Calu3 (cell line): ENCODE data around the gene GRIFIN. TPM values are rescaled to one million over a fixed set of nuclear protein-coding genes. Genes with fewer than 3 reads are reported as not detected.

Experiments used
- Bru-seq: library from RNA; stranded (reverse); fragments of 400-500 nt; gene quantifications from one replicate; lab custom pipeline; 2021; lab: Mats Ljungman, UMichigan
- BruChase-seq, 2 experiments: library from RNA; stranded (reverse); fragments of 400-500 nt; gene quantifications; one replicate each; lab custom pipeline; 2021; lab: Mats Ljungman, UMichigan
- BruUV-seq: library from RNA; stranded (reverse); fragments of 400-500 nt; replicated peaks from 2 replicates; lab custom pipeline; 2021; lab: Mats Ljungman, UMichigan
- CTCF ChIA-PET: fragments of 300-600 bp; sonication (Branson Sonifier 250); formaldehyde crosslinking; loops from one replicate; lab custom pipeline; 2022; ENCODE audit warnings: antibody characterized with exemption; lab: Charles Lee
- DNase-seq: peaks from one replicate; pipeline ENCODE4 v3.0.0; 2022
- H3K27ac Mint-ChIP-seq: one replicate; pipeline ENCODE4 v1.8.0; 2022; ENCODE audit warnings: mixed read lengths; ENCODE audit not compliant: unreplicated experiment
- H3K27me3 Mint-ChIP-seq: one replicate; pipeline ENCODE4 v1.8.0; 2022; ENCODE audit warnings: mixed read lengths; ENCODE audit not compliant: unreplicated experiment
- H3K36me3 Mint-ChIP-seq: one replicate; pipeline ENCODE4 v1.8.0; 2022; ENCODE audit warnings: mild to moderate bottlenecking, moderate library complexity, mixed read lengths; ENCODE audit not compliant: insufficient read depth, unreplicated experiment
- H3K4me1 Mint-ChIP-seq: one replicate; pipeline ENCODE4 v1.8.0; 2022; ENCODE audit warnings: mild to moderate bottlenecking, low read depth, mixed read lengths; ENCODE audit not compliant: unreplicated experiment
- H3K4me3 Mint-ChIP-seq: one replicate; pipeline ENCODE4 v1.8.0; 2022; ENCODE audit warnings: mild to moderate bottlenecking, low read depth, moderate library complexity, mixed read lengths; ENCODE audit not compliant: unreplicated experiment
- H3K9me3 Mint-ChIP-seq: one replicate; pipeline ENCODE4 v1.8.0; 2022; ENCODE audit warnings: low read depth, mixed read lengths; ENCODE audit not compliant: unreplicated experiment
- CTCF ChIP-seq: fragments of 200-600 bp; IDR thresholded peaks from one replicate; pipeline ENCODE4 v1.8.0; 2022; ENCODE audit warnings: antibody characterized with exemption; ENCODE audit not compliant: unreplicated experiment
- intact Hi-C: fragments of 100-400 bp; cut with micrococcal nuclease; formaldehyde crosslinking; loops from one replicate; pipeline ENCODE4 v1.10.0; 2022; ENCODE audit not compliant: unreplicated experiment
- long read RNA-seq: library from polyadenylated mRNA; stranded (forward); transcript quantifications from one replicate; pipeline ENCODE4 v2.0.0, GENCODE V29; 2022
- total RNA-seq: library from RNA; stranded (reverse); gene quantifications from 2 replicates; pipeline ENCODE4 v1.2.3, GENCODE V29; 2022

The GRIFIN gene
- not detected in 2 replicates for total RNA-seq
- Bru-seq, nascent RNA: not detected
- BruChase-seq, experiment 1, labeled RNA remaining after a 6-hour chase: not detected
- not detected for BruChase-seq, experiment 2, labeled RNA remaining after a 2-hour chase
- long read RNA-seq: 0 reads

GRCh38 chr7:2476298-2476697 is at the start of gene GRIFIN:
GRIFIN (minus strand) TSS chr7:2476398; CDS start chr7:2476383, 15 bp downstream.
- intact Hi-C loops: loop anchor here (5.0 kb wide), 2 partner anchors 46 to 81 kb away; partner anchors contain the start of genes BRAT1 and IQCE
- no peak for DNase-seq
- Mint-ChIP-seq H3K36me3 (no peaks in the 10 kb centered on the region), H3K9me3 (no peaks in the 10 kb centered on the region), H3K4me1 (peaks cover 10% of the 10 kb centered on the region), H3K27ac (no peak within 1 kb of the TSS), H3K27me3 (peaks cover 40% of the 10 kb centered on the region), H3K4me3 (no peak within 1 kb of the TSS)
- BruUV-seq: no TSS peak
- CTCF ChIA-PET: interaction anchor here (0.9 kb wide), 1 partner anchor 13 kb away, joined by 10 read pairs; no protein-coding TSS in a partner anchor
- TF ChIP-seq CTCF: no peak

- BruUV-seq: no TSS peak
- intact Hi-C loops: loop anchor here (5.0 kb wide), 3 partner anchors 32 to 48 kb away; partner anchors contain the start of genes BRAT1, GRIFIN and IQCE
Measured at GRCh38 chr7:2524808-2525657, 48.8 kb upstream of the GRIFIN start.

GRCh38 chr7:2523941-2524807 is 48.0 kb upstream of the GRIFIN start:
- BruUV-seq: no TSS peak
- CTCF ChIA-PET: interaction anchor here (0.7 to 1.7 kb wide), 6 partner anchors 45 to 114 kb away, joined by 3 to 8 read pairs (median 4); no protein-coding TSS in a partner anchor
- TF ChIP-seq CTCF: no peak
- peak; percentile 99 for DNase-seq
- H3K27me3 Mint-ChIP-seq: no peaks in the 10 kb centered on the region
- peak overlapping the region; percentile 99 for H3K4me3 Mint-ChIP-seq
- H3K9me3 Mint-ChIP-seq: no peaks in the 10 kb centered on the region
- H3K36me3 Mint-ChIP-seq: peaks cover 91% of the 10 kb centered on the region
- intact Hi-C loops: loop anchor here (5.0 kb wide), 3 partner anchors 33 to 48 kb away; partner anchors contain the start of genes BRAT1, GRIFIN and IQCE
- H3K4me1 Mint-ChIP-seq: peaks cover 46% of the 10 kb centered on the region
- peak overlapping the region; percentile 77 for H3K27ac Mint-ChIP-seq

More at GRCh38 chr7:2524808-2525657, 48.8 kb upstream of the GRIFIN start:
- no peak for DNase-seq
- Mint-ChIP-seq H3K4me1 (peaks cover 54% of the 10 kb centered on the region), H3K4me3 (peak overlapping the region; percentile 18), H3K27me3 (no peaks in the 10 kb centered on the region), H3K36me3 (peaks cover 98% of the 10 kb centered on the region), H3K27ac (peak overlapping the region; percentile 77), H3K9me3 (no peaks in the 10 kb centered on the region)
- TF ChIP-seq CTCF: no peak
- CTCF ChIA-PET: interaction anchor here (1.3 kb wide), 1 partner anchor 56 kb away, joined by 4 read pairs; no protein-coding TSS in a partner anchor
